ENCODE data around the gene ADD2. TPM values are rescaled to one million over a fixed set of nuclear protein-coding genes. Genes with fewer than 3 reads are reported as not detected.
"Not testable (repeated sequence)": the region's sequence is repeated elsewhere in the genome, so short reads cannot be mapped to it uniquely, and the experiment has no call there.

Gene ADD2
- total RNA-seq, 2 experiments from 2014 or later = 16.8 to 19.5 TPM

GRCh38 chr2:70658476-70658875, 109.5 kb downstream of the ADD2 start:
- H3K9me3 Mint-ChIP-seq = no peaks in the 10 kb centered on the region
- H3K4me1 Mint-ChIP-seq = peaks cover 37% of the 10 kb centered on the region
- no peak overlapping the region for H3K4me3 Mint-ChIP-seq
- no peak for DNase-seq
- H3K27me3 Mint-ChIP-seq = no peaks in the 10 kb centered on the region
- ChIA-PET POLR2A (no interaction called here), CTCF (interaction anchor here (1.2 kb wide), 1 partner anchor 22 kb away, joined by 3 read pairs; no protein-coding TSS in a partner anchor)
- H3K27ac Mint-ChIP-seq = no peak overlapping the region
- peaks cover 5% of the 10 kb centered on the region for H3K36me3 Mint-ChIP-seq (ENCODE audit: low read depth)

GRCh38 chr2:70657246-70657645, 110.8 kb downstream of the ADD2 start:
- Mint-ChIP-seq H3K36me3 (ENCODE audit: low read depth) (no peaks in the 10 kb centered on the region), H3K4me3 (no peak overlapping the region), H3K9me3 (no peaks in the 10 kb centered on the region), H3K27ac (peak overlapping the region; percentile 32), H3K4me1 (peaks cover 34% of the 10 kb centered on the region), H3K27me3 (peaks cover 6% of the 10 kb centered on the region)
- DNase-seq = no peak
- CTCF ChIA-PET = interaction anchor here (0.8 to 1.2 kb wide), 3 partner anchors 11 to 355 kb away, joined by 3 read pairs; no protein-coding TSS in a partner anchor
- POLR2A ChIA-PET = no interaction called here

- peaks cover 13% of the 10 kb centered on the region for H3K27me3 Mint-ChIP-seq
- peak overlapping the region; percentile 5 for H3K4me3 Mint-ChIP-seq
- H3K36me3 Mint-ChIP-seq (ENCODE audit: low read depth) = no peaks in the 10 kb centered on the region
- no peak overlapping the region for H3K27ac Mint-ChIP-seq
- ChIA-PET POLR2A (no interaction called here), CTCF (no interaction called here)
- peaks cover 34% of the 10 kb centered on the region for H3K4me1 Mint-ChIP-seq
- H3K9me3 Mint-ChIP-seq = no peaks in the 10 kb centered on the region
- peak; percentile 42 for DNase-seq
These were observed 111.5 kb downstream of the ADD2 start for GRCh38 chr2:70656421-70657010.

- no peak for DNase-seq
- POLR2A ChIA-PET = no interaction called here
These were observed 112.2 kb downstream of the ADD2 start for GRCh38 chr2:70655786-70656185.

GRCh38 chr2:70655211-70655610, 112.8 kb downstream of the ADD2 start:
- H3K36me3 Mint-ChIP-seq (ENCODE audit: low read depth); POLR2A ChIA-PET; H3K9me3 Mint-ChIP-seq; H3K4me3 Mint-ChIP-seq: not testable (repeated sequence)
- peak; percentile 31 for DNase-seq
- peak overlapping the region; percentile 31 for H3K27ac Mint-ChIP-seq
- CTCF ChIA-PET = interaction anchor here (0.7 kb wide), 1 partner anchor 1022 kb away, joined by 3 read pairs; no protein-coding TSS in a partner anchor
- peaks cover 18% of the 10 kb centered on the region for H3K27me3 Mint-ChIP-seq
- H3K4me1 Mint-ChIP-seq = peaks cover 34% of the 10 kb centered on the region

More at GRCh38 chr2:70655786-70656185, 112.2 kb downstream of the ADD2 start:
- Mint-ChIP-seq H3K27me3 (peaks cover 18% of the 10 kb centered on the region), H3K27ac (no peak overlapping the region), H3K9me3 (no peaks in the 10 kb centered on the region), H3K36me3 (ENCODE audit: low read depth) (no peaks in the 10 kb centered on the region), H3K4me1 (peaks cover 34% of the 10 kb centered on the region), H3K4me3 (no peak overlapping the region)
- CTCF ChIA-PET = interaction anchor here (0.7 kb wide), 1 partner anchor 1022 kb away, joined by 3 read pairs; no protein-coding TSS in a partner anchor

- Mint-ChIP-seq H3K36me3 (ENCODE audit: low read depth) (no peaks in the 10 kb centered on the region), H3K4me1 (peaks cover 23% of the 10 kb centered on the region), H3K4me3 (no peak overlapping the region), H3K9me3 (no peaks in the 10 kb centered on the region), H3K27me3 (peaks cover 18% of the 10 kb centered on the region), H3K27ac (no peak overlapping the region)
- ChIA-PET CTCF (no interaction called here), POLR2A (no interaction called here)
- DNase-seq = no peak
These were observed 116.3 kb downstream of the ADD2 start for GRCh38 chr2:70651727-70652126.

GRCh38 chr2:70651014-70651413, 117.0 kb downstream of the ADD2 start:
- Mint-ChIP-seq H3K4me3 (no peak overlapping the region), H3K36me3 (ENCODE audit: low read depth) (no peaks in the 10 kb centered on the region), H3K4me1 (peaks cover 16% of the 10 kb centered on the region), H3K27ac (no peak overlapping the region), H3K27me3 (peaks cover 18% of the 10 kb centered on the region), H3K9me3 (no peaks in the 10 kb centered on the region)
- ChIA-PET CTCF (no interaction called here), POLR2A (no interaction called here)
- DNase-seq = no peak

GRCh38 chr2:70648961-70649360, 119.0 kb downstream of the ADD2 start:
- Mint-ChIP-seq H3K27ac (no peak overlapping the region), H3K4me3 (no peak overlapping the region), H3K27me3 (peaks cover 20% of the 10 kb centered on the region), H3K9me3 (no peaks in the 10 kb centered on the region), H3K36me3 (ENCODE audit: low read depth) (no peaks in the 10 kb centered on the region), H3K4me1 (no peaks in the 10 kb centered on the region)
- POLR2A ChIA-PET = no interaction called here
- CTCF ChIA-PET = interaction anchor here (1.3 to 1.7 kb wide), 3 partner anchors 9 to 346 kb away, joined by 3 to 5 read pairs (median 4); no protein-coding TSS in a partner anchor
- DNase-seq = no peak

- CTCF ChIA-PET = interaction anchor here (0.7 to 2.4 kb wide), 4 partner anchors 8 to 344 kb away, joined by 3 to 5 read pairs (median 4); no protein-coding TSS in a partner anchor
- no peak overlapping the region for H3K27ac Mint-ChIP-seq
- POLR2A ChIA-PET = no interaction called here
These were observed 120.0 kb downstream of the ADD2 start for GRCh38 chr2:70647873-70648481.

GRCh38 chr2:70646420-70646818, 121.6 kb downstream of the ADD2 start:
- Mint-ChIP-seq H3K4me3 (no peak overlapping the region), H3K4me1 (no peaks in the 10 kb centered on the region), H3K9me3 (no peaks in the 10 kb centered on the region), H3K27ac (no peak overlapping the region), H3K27me3 (peaks cover 6% of the 10 kb centered on the region), H3K36me3 (ENCODE audit: low read depth) (no peaks in the 10 kb centered on the region)
- ChIA-PET CTCF (interaction anchor here (0.6 to 4.3 kb wide), 4 partner anchors 9 to 343 kb away, joined by 3 to 19 read pairs (median 4); no protein-coding TSS in a partner anchor), POLR2A (no interaction called here)
- DNase-seq = no peak

More at GRCh38 chr2:70647873-70648481, 120.0 kb downstream of the ADD2 start:
- peak; percentile 76 for DNase-seq
- H3K4me1 Mint-ChIP-seq = no peaks in the 10 kb centered on the region
- peaks cover 19% of the 10 kb centered on the region for H3K27me3 Mint-ChIP-seq
- H3K4me3 Mint-ChIP-seq = no peak overlapping the region
- H3K9me3 Mint-ChIP-seq = no peaks in the 10 kb centered on the region
- H3K36me3 Mint-ChIP-seq (ENCODE audit: low read depth) = no peaks in the 10 kb centered on the region

GRCh38 chr2:70645733-70646419, 122.1 kb downstream of the ADD2 start:
- POLR2A ChIA-PET = no interaction called here
- no peak overlapping the region for H3K4me3 Mint-ChIP-seq

GRCh38 chr2:70643715-70644114, 124.3 kb downstream of the ADD2 start:
- Mint-ChIP-seq H3K4me3 (no peak overlapping the region), H3K27me3 (peaks cover 2% of the 10 kb centered on the region), H3K4me1 (peaks cover 17% of the 10 kb centered on the region), H3K9me3 (no peaks in the 10 kb centered on the region), H3K36me3 (ENCODE audit: low read depth) (no peaks in the 10 kb centered on the region), H3K27ac (no peak overlapping the region)
- POLR2A ChIA-PET = no interaction called here
- peak; percentile 25 for DNase-seq
- CTCF ChIA-PET = interaction anchor here (0.6 to 4.3 kb wide), 4 partner anchors 16 to 340 kb away, joined by 3 to 19 read pairs (median 3); no protein-coding TSS in a partner anchor

More at GRCh38 chr2:70645733-70646419, 122.1 kb downstream of the ADD2 start:
- Mint-ChIP-seq H3K27me3 (peaks cover 2% of the 10 kb centered on the region), H3K9me3 (no peaks in the 10 kb centered on the region), H3K36me3 (ENCODE audit: low read depth) (no peaks in the 10 kb centered on the region), H3K27ac (no peak overlapping the region), H3K4me1 (peaks cover 3% of the 10 kb centered on the region)
- CTCF ChIA-PET = interaction anchor here (0.6 to 4.3 kb wide), 4 partner anchors 8 to 342 kb away, joined by 3 to 19 read pairs (median 4); no protein-coding TSS in a partner anchor
- DNase-seq = no peak

- no peaks in the 10 kb centered on the region for H3K36me3 Mint-ChIP-seq (ENCODE audit: low read depth)
- ChIA-PET CTCF (no interaction called here), POLR2A (no interaction called here)
- no peak for DNase-seq
- H3K27ac Mint-ChIP-seq = no peak overlapping the region
- peaks cover 2% of the 10 kb centered on the region for H3K9me3 Mint-ChIP-seq
- peaks cover 2% of the 10 kb centered on the region for H3K27me3 Mint-ChIP-seq
- peaks cover 25% of the 10 kb centered on the region for H3K4me1 Mint-ChIP-seq
- no peak overlapping the region for H3K4me3 Mint-ChIP-seq
These were observed 126.7 kb downstream of the ADD2 start for GRCh38 chr2:70641263-70641784.

Measured in activated CD4-positive, alpha-beta T cell treated with anti-CD3 and anti-CD28 coated beads, Interleukin-2, amount 10 ng/mL, durations not matched to agents 7 days and 5 days (primary cell).